GM23338 (cell line): Measurements from ENCODE around the gene TTC21B. TPM values are rescaled to one million over a fixed set of nuclear protein-coding genes. Genes with fewer than 3 reads are reported as not detected.

ENCODE experiments used
- ATAC-seq: fragments of 200-7000 bp; cut with Tn5 transposase; 3 replicates; pipeline ENCODE4 v1.9.1; 2020
- DNase-seq: peaks from one replicate; pipeline ENCODE4 v3.0.0-alpha.2; 2015; ENCODE audit warnings: low spot score
- H2AFZ ChIP-seq: fragments of 200-600 bp; sonication (generic); 2 replicates; pipeline ENCODE4 v1.8.0; 2016; ENCODE audit warnings: antibody characterized with exemption, mild to moderate bottlenecking, moderate library complexity
- H3F3A ChIP-seq: fragments of 200-600 bp; sonication (generic); replicated peaks from 2 replicates; pipeline ENCODE4 v1.8.0; 2017; ENCODE audit warnings: antibody characterized with exemption, mixed run types, low read depth
- H3K27ac ChIP-seq: fragments of 200-600 bp; sonication (generic); 2 replicates; pipeline ENCODE4 v1.6.1; 2016; ENCODE audit warnings: low read depth
- H3K27me3 ChIP-seq: fragments of 200-600 bp; sonication (generic); 2 replicates; pipeline ENCODE4 v1.8.0; 2016; ENCODE audit warnings: mild to moderate bottlenecking, mixed run types, moderate library complexity; ENCODE audit not compliant: insufficient read depth
- H3K36me3 ChIP-seq: fragments of 200-600 bp; sonication (generic); 2 replicates; pipeline ENCODE4 v1.8.0; 2016; ENCODE audit warnings: mild to moderate bottlenecking; ENCODE audit not compliant: insufficient read depth
- H3K4me1 ChIP-seq: fragments of 200-600 bp; sonication (generic); 2 replicates; pipeline ENCODE4 v1.8.0; 2016; ENCODE audit warnings: mild to moderate bottlenecking, moderate library complexity; ENCODE audit not compliant: insufficient read depth
- H3K4me2 ChIP-seq: fragments of 200-600 bp; sonication (generic); 2 replicates; pipeline ENCODE4 v1.7.1; 2017; ENCODE audit warnings: mixed run types
- H3K4me3 ChIP-seq: fragments of 200-600 bp; sonication (generic); 2 replicates; pipeline ENCODE4 v1.6.1; 2016; ENCODE audit warnings: mixed run types
- H3K79me2 ChIP-seq: fragments of 200-600 bp; sonication (generic); replicated peaks from 2 replicates; pipeline ENCODE4 v1.8.0; 2017; ENCODE audit warnings: mild to moderate bottlenecking; ENCODE audit not compliant: insufficient read depth
- H3K9me2 ChIP-seq: fragments of 200-600 bp; sonication (generic); 2 replicates; pipeline ENCODE4 v1.8.0; 2017; ENCODE audit not compliant: insufficient read depth
- H4K20me1 ChIP-seq: fragments of 200-600 bp; sonication (generic); replicated peaks from 2 replicates; pipeline ENCODE4 v1.8.0; 2017; ENCODE audit warnings: mild to moderate bottlenecking; ENCODE audit not compliant: insufficient read depth
- H3K27ac Mint-ChIP-seq: 2 replicates; pipeline ENCODE4 v1.8.0; 2020; ENCODE audit warnings: inconsistent platforms, mild to moderate bottlenecking, moderate library complexity, mixed read lengths
- H3K27me3 Mint-ChIP-seq: 3 replicates; pipeline ENCODE4 v1.8.0; 2022; ENCODE audit warnings: low read depth, mild to moderate bottlenecking, moderate library complexity, mixed read lengths, inconsistent platforms; ENCODE audit not compliant: insufficient read depth, poor library complexity
- H3K36me3 Mint-ChIP-seq: 3 replicates; pipeline ENCODE4 v1.8.0; 2021; ENCODE audit warnings: low read depth, mild to moderate bottlenecking, inconsistent platforms, moderate library complexity, mixed read lengths
- H3K4me1 Mint-ChIP-seq: 3 replicates; pipeline ENCODE4 v1.8.0; 2020; ENCODE audit warnings: mild to moderate bottlenecking, inconsistent platforms, mixed read lengths
- H3K4me3 Mint-ChIP-seq: 3 replicates; pipeline ENCODE4 v1.8.0; 2021; ENCODE audit warnings: moderate library complexity, mild to moderate bottlenecking, inconsistent platforms, mixed read lengths
- H3K9me3 Mint-ChIP-seq: 3 replicates; pipeline ENCODE4 v1.8.0; 2020; ENCODE audit warnings: moderate library complexity, mild to moderate bottlenecking, inconsistent platforms, mixed read lengths
- CREB1 ChIP-seq: fragments of 250-450 bp; sonication (Bioruptor Pico); IDR thresholded peaks from 2 replicates; pipeline ENCODE4 v1.5.0; 2020; ENCODE audit warnings: low read depth, mild to moderate bottlenecking, moderate library complexity
- CTCF ChIP-seq, 2 experiments: fragments of 200-600 bp in 1 of 2; sonication (generic) in 1 of 2; conservative IDR thresholded peaks; 2 replicates each; pipeline versions ENCODE4 v1.5.1 to v1.6.1; 2016 to 2017; ENCODE audit warnings: antibody characterized with exemption in 2 of 2, low read depth in 2 of 2, mild to moderate bottlenecking in 2 of 2, moderate library complexity in 1 of 2
- ETS1 ChIP-seq: IDR thresholded peaks from 2 replicates; pipeline ENCODE4 v1.6.1; 2016; ENCODE audit warnings: antibody characterized with exemption
- EZH2 ChIP-seq: fragments of 200-600 bp; sonication (generic); IDR thresholded peaks from one replicate; pipeline ENCODE4 v1.8.0; 2017; ENCODE audit warnings: antibody characterized with exemption, mild to moderate bottlenecking, low read depth; ENCODE audit not compliant: unreplicated experiment
- EZH2phosphoT487 ChIP-seq: fragments of 200-600 bp; sonication (generic); IDR thresholded peaks from one replicate; pipeline ENCODE4 v1.8.1; 2018; ENCODE audit warnings: antibody characterized with exemption; ENCODE audit not compliant: unreplicated experiment
- JUNB ChIP-seq: IDR thresholded peaks from one replicate; pipeline ENCODE4 v1.6.1; 2016; ENCODE audit warnings: antibody characterized with exemption; ENCODE audit not compliant: unreplicated experiment
- NANOG ChIP-seq: IDR thresholded peaks from 2 replicates; pipeline ENCODE4 v1.6.1; 2016; ENCODE audit warnings: antibody characterized with exemption, borderline replicate concordance
- POLR2AphosphoS5 ChIP-seq: IDR thresholded peaks from 2 replicates; pipeline ENCODE4 v1.6.1; 2016; ENCODE audit warnings: antibody characterized with exemption, low read depth
- REST ChIP-seq: IDR thresholded peaks from one replicate; pipeline ENCODE4 v1.6.1; 2018; ENCODE audit warnings: antibody characterized with exemption; ENCODE audit not compliant: unreplicated experiment
- STAT1 ChIP-seq: IDR thresholded peaks from one replicate; pipeline ENCODE4 v1.6.1; 2016; ENCODE audit warnings: antibody characterized with exemption; ENCODE audit not compliant: unreplicated experiment
- ZNF114 ChIP-seq: fragments of 250-450 bp; sonication (Bioruptor Pico); IDR thresholded peaks from 2 replicates; pipeline ENCODE4 v1.5.0; 2020; ENCODE audit warnings: mild to moderate bottlenecking, moderate library complexity
- ZNF331 ChIP-seq: fragments of 250-450 bp; sonication (Bioruptor Pico); IDR thresholded peaks from 2 replicates; pipeline ENCODE4 v1.5.0; 2020; ENCODE audit warnings: low read depth, mild to moderate bottlenecking, moderate library complexity
- ZNF462 ChIP-seq: fragments of 250-450 bp; sonication (Bioruptor Pico); IDR thresholded peaks from 2 replicates; pipeline ENCODE4 v1.5.0; 2020; ENCODE audit warnings: mild to moderate bottlenecking, moderate library complexity
- polyA plus RNA-seq: library from polyadenylated mRNA; unstranded; fragments of >200 nt; fragmentation: Nextera tagmentation; extraction: Ambion mirVana; gene quantifications from 2 replicates; pipeline ENCODE4 v1.2.1, GENCODE V29; 2016
- total RNA-seq: library from RNA; depleted of rRNA; stranded (reverse); fragments of >200 nt; shearing (Covaris generic); gene quantifications from 2 replicates; pipeline ENCODE4 v1.2.3, GENCODE V29; 2014

Gene TTC21B
- total and polyA plus RNA-seq, 2 experiments from 2014 or later, result 10.1 to 32.8 TPM

GRCh38 chr2:165924946-165925345 lies 28.6 kb downstream of the TTC21B start:
- Mint-ChIP-seq H3K4me3 (no peak overlapping the region), H3K27me3 (no peaks in the 10 kb centered on the region), H3K27ac (no peak overlapping the region), H3K9me3 (no peaks in the 10 kb centered on the region), H3K4me1 (no peaks in the 10 kb centered on the region), H3K36me3 (peaks cover 27% of the 10 kb centered on the region; the same call in 2 of the 3 replicates)
- Histone ChIP-seq H3K4me1 (no peaks in the 10 kb centered on the region), H3K79me2 (no peaks in the 10 kb centered on the region), H4K20me1 (no peaks in the 10 kb centered on the region), H3F3A (no peaks in the 10 kb centered on the region), H3K4me3 (no peak overlapping the region), H3K9me2 (no peaks in the 10 kb centered on the region), H3K27ac (no peak overlapping the region), H3K27me3 (no peaks in the 10 kb centered on the region), H3K36me3 (peaks cover 13% of the 10 kb centered on the region; the same call in 1 of the 2 replicates), H2AFZ (no peak overlapping the region), H3K4me2 (no peak overlapping the region)
- ATAC-seq, result no peak
- no peak for DNase-seq
- TF ChIP-seq JUNB, result no peak
- no peak for TF ChIP-seq EZH2
- no peak for TF ChIP-seq ETS1
- no peak for TF ChIP-seq STAT1
- no peak for TF ChIP-seq POLR2AphosphoS5
- no peak for TF ChIP-seq ZNF462
- no peak for TF ChIP-seq CREB1
- no peak for TF ChIP-seq ZNF114 (CRISPR knock-in tag)
- TF ChIP-seq ZNF331 (CRISPR knock-in tag), result no peak
- TF ChIP-seq REST, result no peak
- no peak for TF ChIP-seq NANOG
- no peak for TF ChIP-seq CTCF (conservative IDR thresholded peaks at IDR 0.05; ENCODE audit: low read depth in 2 of 2)
- TF ChIP-seq EZH2phosphoT487, result no peak
